PC-9 (cell line): ENCODE measurements around the gene HINFP. TPM values are rescaled to one million over a fixed set of nuclear protein-coding genes. Genes with fewer than 3 reads are reported as not detected.

Source experiments
- BruUV-seq: library from RNA; stranded (reverse); fragments of 400-500 nt; replicated peaks from 2 replicates; lab custom pipeline; 2021; lab: Mats Ljungman, UMichigan
- CTCF ChIA-PET: fragments of 300-600 bp; sonication (Branson Sonifier 250); formaldehyde crosslinking; loops from one replicate; lab custom pipeline; 2022; ENCODE audit warnings: antibody characterized with exemption; lab: Charles Lee
- POLR2A ChIA-PET: fragments of 300-600 bp; sonication (Branson Sonifier 250); formaldehyde crosslinking; loops from one replicate; lab custom pipeline; 2022; ENCODE audit warnings: antibody characterized with exemption; ENCODE audit not compliant: unreplicated experiment; lab: Charles Lee
- DNase-seq, 2 experiments: peaks; one replicate each; pipeline versions ENCODE4 v3.0.0 to v3.0.0-alpha.2; 2015 to 2022; ENCODE audit warnings: mixed read lengths in 1 of 2
- H2AFZ ChIP-seq: fragments of 200-600 bp; sonication (generic); 2 replicates; pipeline ENCODE4 v1.8.1; 2017; ENCODE audit warnings: antibody characterized with exemption
- H3F3A ChIP-seq: fragments of 200-600 bp; sonication (generic); 2 replicates; pipeline ENCODE4 v1.8.1; 2017; ENCODE audit warnings: antibody characterized with exemption, mild to moderate bottlenecking, low read depth; ENCODE audit not compliant: insufficient read depth
- H3K27ac ChIP-seq: fragments of 200-600 bp; sonication (generic); 2 replicates; pipeline ENCODE4 v1.6.1; 2016; ENCODE audit warnings: mixed run types
- H3K27me3 ChIP-seq: fragments of 200-600 bp; sonication (generic); 2 replicates; pipeline ENCODE4 v1.6.1; 2016; ENCODE audit warnings: low read depth, mixed run types; ENCODE audit not compliant: insufficient read depth
- H3K36me3 ChIP-seq: fragments of 200-600 bp; sonication (generic); 2 replicates; pipeline ENCODE4 v1.6.1; 2016; ENCODE audit warnings: low read depth, mixed run types
- H3K4me1 ChIP-seq: fragments of 200-600 bp; sonication (generic); replicated peaks from 2 replicates; pipeline ENCODE4 v1.6.1; 2016; ENCODE audit warnings: mixed run types; ENCODE audit not compliant: insufficient read depth
- H3K4me2 ChIP-seq: fragments of 200-600 bp; sonication (generic); 2 replicates; pipeline ENCODE4 v1.6.1; 2017; ENCODE audit warnings: mixed run types
- H3K4me3 ChIP-seq: fragments of 200-600 bp; sonication (generic); 2 replicates; pipeline ENCODE4 v1.6.1; 2016; ENCODE audit warnings: mixed run types
- H3K79me2 ChIP-seq: fragments of 200-600 bp; sonication (generic); 2 replicates; pipeline ENCODE4 v1.6.1; 2017; ENCODE audit warnings: low read depth, mixed run types
- H3K9me2 ChIP-seq: fragments of 200-600 bp; sonication (generic); 2 replicates; pipeline ENCODE4 v1.8.1; 2017; ENCODE audit warnings: mild to moderate bottlenecking; ENCODE audit not compliant: insufficient read depth
- H3K9me3 ChIP-seq: fragments of 200-600 bp; sonication (generic); 2 replicates; pipeline ENCODE4 v1.8.1; 2016; ENCODE audit warnings: low read depth; ENCODE audit not compliant: insufficient read depth
- H4K20me1 ChIP-seq: fragments of 200-600 bp; sonication (generic); 2 replicates; pipeline ENCODE4 v1.8.1; 2017; ENCODE audit not compliant: insufficient read depth
- EZH2 ChIP-seq: fragments of 200-600 bp; sonication (generic); IDR thresholded peaks from 2 replicates; pipeline ENCODE4 v1.8.0; 2017; ENCODE audit warnings: antibody characterized with exemption, low read depth
- intact Hi-C: fragments of 100-400 bp; cut with micrococcal nuclease; formaldehyde crosslinking; loops from one replicate; pipeline ENCODE4 v1.10.0; 2022; ENCODE audit not compliant: unreplicated experiment
- total RNA-seq: library from RNA; stranded (reverse); gene quantifications from 2 replicates; pipeline ENCODE4 v1.2.3, GENCODE V29; 2021
- TF ChIP-seq, protein P1 (sequence below): fragments of 200-600 bp; sonication (generic); conservative IDR thresholded peaks from 2 replicates; pipeline ENCODE4 v1.6.1; 2017; ENCODE audit warnings: mixed run types, antibody characterized with exemption, mild to moderate bottlenecking, moderate library complexity

The HINFP gene
- total RNA-seq, 1 experiment from 2014 or later = 35.5 TPM

DNA sequence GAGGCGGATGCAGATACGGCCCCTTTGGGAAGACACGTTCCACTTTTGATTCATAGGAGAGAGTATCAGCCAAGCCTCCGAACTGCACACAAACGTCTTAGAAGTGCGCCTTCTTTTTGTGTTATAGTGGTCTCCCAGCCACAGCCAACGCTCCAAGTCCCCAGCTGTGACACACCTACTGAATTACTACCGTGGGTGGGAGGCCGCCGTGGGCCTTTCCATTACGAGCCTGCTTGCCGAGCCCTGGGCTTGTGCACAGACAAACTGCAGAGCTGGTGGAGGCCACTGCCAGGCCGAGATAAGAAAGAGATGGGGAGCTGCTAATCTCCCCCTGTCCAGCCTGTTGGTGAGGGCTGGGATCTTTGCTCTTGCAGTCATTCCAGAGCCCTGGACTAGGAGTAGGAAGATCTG lies 35.9 kb upstream of the HINFP start:
- Histone ChIP-seq H3K9me2 (no peaks in the 10 kb centered on the region), H4K20me1 (peaks cover 3% of the 10 kb centered on the region; the same call in 1 of the 2 replicates), H3K27ac (0 out of 2 replicates have a peak overlapping the region, but pooled peaks have one; percentile 53), H3K27me3 (no peaks in the 10 kb centered on the region), H3K36me3 (peaks cover 9% of the 10 kb centered on the region; the same call in 1 of the 2 replicates), H3K4me2 (peak overlapping the region; percentile 98), H3K79me2 (peaks cover 23% of the 10 kb centered on the region), H2AFZ (peak overlapping the region; percentile 95), H3K4me1 (peaks cover 24% of the 10 kb centered on the region), H3K4me3 (peak overlapping the region; percentile 86), H3K9me3 (no peaks in the 10 kb centered on the region), H3F3A (peaks cover 40% of the 10 kb centered on the region)
- POLR2A ChIA-PET = interaction anchor here (0.5 to 1.2 kb wide), 10 partner anchors 18 to 800 kb away, joined by 3 to 29 read pairs (median 8); partner anchors contain the start of genes HINFP and VPS11
- intact Hi-C loops = no loop called here
- TF ChIP-seq, protein P1, sequence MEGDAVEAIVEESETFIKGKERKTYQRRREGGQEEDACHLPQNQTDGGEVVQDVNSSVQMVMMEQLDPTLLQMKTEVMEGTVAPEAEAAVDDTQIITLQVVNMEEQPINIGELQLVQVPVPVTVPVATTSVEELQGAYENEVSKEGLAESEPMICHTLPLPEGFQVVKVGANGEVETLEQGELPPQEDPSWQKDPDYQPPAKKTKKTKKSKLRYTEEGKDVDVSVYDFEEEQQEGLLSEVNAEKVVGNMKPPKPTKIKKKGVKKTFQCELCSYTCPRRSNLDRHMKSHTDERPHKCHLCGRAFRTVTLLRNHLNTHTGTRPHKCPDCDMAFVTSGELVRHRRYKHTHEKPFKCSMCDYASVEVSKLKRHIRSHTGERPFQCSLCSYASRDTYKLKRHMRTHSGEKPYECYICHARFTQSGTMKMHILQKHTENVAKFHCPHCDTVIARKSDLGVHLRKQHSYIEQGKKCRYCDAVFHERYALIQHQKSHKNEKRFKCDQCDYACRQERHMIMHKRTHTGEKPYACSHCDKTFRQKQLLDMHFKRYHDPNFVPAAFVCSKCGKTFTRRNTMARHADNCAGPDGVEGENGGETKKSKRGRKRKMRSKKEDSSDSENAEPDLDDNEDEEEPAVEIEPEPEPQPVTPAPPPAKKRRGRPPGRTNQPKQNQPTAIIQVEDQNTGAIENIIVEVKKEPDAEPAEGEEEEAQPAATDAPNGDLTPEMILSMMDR = no peak
- no peak for TF ChIP-seq EZH2
- TSS peak; percentile 74 for BruUV-seq
- CTCF ChIA-PET = interaction anchor here (0.5 to 1.8 kb wide), 6 partner anchors 10 to 253 kb away, joined by 3 to 16 read pairs (median 6); partner anchors contain the start of genes C2CD2L, DPAGT1 and VPS11
- DNase-seq = peak in 1 of 2 experiments; percentile 36

GRCh38 chr11:119087123-119087522 lies 34.3 kb upstream of the HINFP start:
- intact Hi-C loops = no loop called here
- TF ChIP-seq EZH2 = no peak
- TF ChIP-seq, protein P1 = no peak
- H3K79me2 ChIP-seq = peaks cover 31% of the 10 kb centered on the region
- no peaks in the 10 kb centered on the region for H3K27me3 ChIP-seq
- no TSS peak for BruUV-seq
- no peaks in the 10 kb centered on the region for H3K9me2 ChIP-seq
- peaks cover 3% of the 10 kb centered on the region; the same call in 1 of the 2 replicates for H4K20me1 ChIP-seq
- POLR2A ChIA-PET = interaction anchor here (1.0 kb wide), 1 partner anchor 15 kb away, joined by 3 read pairs; no protein-coding TSS in a partner anchor
- H3K9me3 ChIP-seq = no peaks in the 10 kb centered on the region
- DNase-seq = no peak
- CTCF ChIA-PET = interaction anchor here (0.6 kb wide), 1 partner anchor 1032 kb away, joined by 11 read pairs; no protein-coding TSS in a partner anchor
- peaks cover 39% of the 10 kb centered on the region; the same call in 1 of the 2 replicates for H3F3A ChIP-seq
- no peak overlapping the region for H2AFZ ChIP-seq
- H3K4me2 ChIP-seq = peak overlapping the region; percentile 50
- no peak overlapping the region for H3K4me3 ChIP-seq
- H3K27ac ChIP-seq = 0 out of 2 replicates have a peak overlapping the region, but pooled peaks have one; percentile 6
- H3K36me3 ChIP-seq = peaks cover 2% of the 10 kb centered on the region; the same call in 1 of the 2 replicates
- H3K4me1 ChIP-seq = peaks cover 26% of the 10 kb centered on the region

- POLR2A ChIA-PET = interaction anchor here (1.0 kb wide), 1 partner anchor 15 kb away, joined by 3 read pairs; no protein-coding TSS in a partner anchor
- Histone ChIP-seq H3K9me3 (no peaks in the 10 kb centered on the region), H3K27me3 (no peaks in the 10 kb centered on the region), H3K4me3 (no peak overlapping the region), H3K36me3 (peaks cover 8% of the 10 kb centered on the region), H3F3A (peaks cover 39% of the 10 kb centered on the region; the same call in 1 of the 2 replicates), H3K4me2 (peak overlapping the region; percentile 50), H3K4me1 (peaks cover 32% of the 10 kb centered on the region), H2AFZ (no peak overlapping the region), H3K9me2 (no peaks in the 10 kb centered on the region), H4K20me1 (peaks cover 8% of the 10 kb centered on the region), H3K79me2 (peaks cover 37% of the 10 kb centered on the region), H3K27ac (0 out of 2 replicates have a peak overlapping the region, but pooled peaks have one; percentile 6)
- peak; percentile 31 to 35 for DNase-seq
- BruUV-seq = no TSS peak
- CTCF ChIA-PET = no interaction called here
- intact Hi-C loops = no loop called here
- no peak for TF ChIP-seq EZH2
- TF ChIP-seq, protein P1 = no peak
Measured at GRCh38 chr11:119087747-119088241, 33.6 kb upstream of the HINFP start.
